SH-SY5Y (cell line): ENCODE measurements around the gene CCDC93.

Source experiments
- GATA2 ChIP-seq: IDR thresholded peaks from 2 replicates; pipeline ENCODE4 v1.6.1; 2011; ENCODE audit warnings: mild to moderate bottlenecking, low read depth, low read length
- GATA3 ChIP-seq: IDR thresholded peaks from 2 replicates; pipeline ENCODE4 v1.6.1; 2011; ENCODE audit warnings: low read depth, mild to moderate bottlenecking, low read length, moderate library complexity

GRCh38 chr2:118056165-118056534 is 42.3 kb upstream of the CCDC93 start:
- TF ChIP-seq GATA2 (no peak), GATA3 (no peak)
